ENCODE results near the gene KPNA3.
"Not testable (repeated sequence)": the region's sequence is repeated elsewhere in the genome, so short reads cannot be mapped to it uniquely, and the experiment has no call there.

Gene KPNA3

GRCh38 chr13:49749848-49750247 is 42.6 kb downstream of the KPNA3 start:
- DNase-seq: peak; percentile 35

- no peak for DNase-seq
Observed at GRCh38 chr13:49746111-49746510, 46.4 kb downstream of the KPNA3 start.

- DNase-seq: no peak
Observed at GRCh38 chr13:49740870-49741269, 51.6 kb downstream of the KPNA3 start.

- no peak for DNase-seq
Observed at GRCh38 chr13:49739498-49740187, 52.8 kb downstream of the KPNA3 start.

GRCh38 chr13:49733181-49733951 is 59.1 kb downstream of the KPNA3 start:
- peak; percentile 9 for DNase-seq

GRCh38 chr13:49731766-49732165 is 60.7 kb downstream of the KPNA3 start:
- DNase-seq: peak; percentile 82

GRCh38 chr13:49716615-49717014 is 75.9 kb downstream of the KPNA3 start:
- DNase-seq: no peak

- no peak for DNase-seq
Observed at GRCh38 chr13:49714757-49715156, 77.7 kb downstream of the KPNA3 start.

- DNase-seq: no peak
Observed at GRCh38 chr13:49711218-49711863, 81.1 kb downstream of the KPNA3 start.

- DNase-seq: not testable (repeated sequence)
Observed at GRCh38 chr13:49704264-49704663, 88.2 kb downstream of the KPNA3 start.

GRCh38 chr13:49701491-49701890 is 91.0 kb downstream of the KPNA3 start:
- no peak for DNase-seq

GRCh38 chr13:49697468-49697867 is 95.0 kb downstream of the KPNA3 start:
- no peak for DNase-seq

- no peak for DNase-seq
Observed at GRCh38 chr13:49694446-49694845, 98.0 kb downstream of the KPNA3 start.

- no peak for DNase-seq
Observed at GRCh38 chr13:49693877-49694276, 98.6 kb downstream of the KPNA3 start.

- DNase-seq: peak; percentile 48
Observed at GRCh38 chr13:49693191-49693733, 99.2 kb downstream of the KPNA3 start.

- peak; percentile 89 for DNase-seq
Observed at GRCh38 chr13:49690995-49691784, 101.3 kb downstream of the KPNA3 start, which contains the start of gene EBPL. EBPL (minus strand) TSS chr13:49691486; CDS start chr13:49691424, 62 bp downstream.

GRCh38 chr13:49690133-49690994 is 102.1 kb downstream of the KPNA3 start:
- peak; percentile 36 for DNase-seq

GRCh38 chr13:49683489-49683888 is 109.0 kb downstream of the KPNA3 start:
- DNase-seq: no peak

GRCh38 chr13:49681842-49682435 is 110.5 kb downstream of the KPNA3 start:
- no peak for DNase-seq

- no peak for DNase-seq
Observed at GRCh38 chr13:49679246-49679645, 113.2 kb downstream of the KPNA3 start.
